ENCODE results near the gene RAD9A.
"Not testable (repeated sequence)": the region's sequence is repeated elsewhere in the genome, so short reads cannot be mapped to it uniquely, and the experiment has no call there.

RAD9A gene

GRCh38 chr11:67420646-67421429 is 29.1 kb downstream of the RAD9A start:
- TF ChIP-seq, protein P1, sequence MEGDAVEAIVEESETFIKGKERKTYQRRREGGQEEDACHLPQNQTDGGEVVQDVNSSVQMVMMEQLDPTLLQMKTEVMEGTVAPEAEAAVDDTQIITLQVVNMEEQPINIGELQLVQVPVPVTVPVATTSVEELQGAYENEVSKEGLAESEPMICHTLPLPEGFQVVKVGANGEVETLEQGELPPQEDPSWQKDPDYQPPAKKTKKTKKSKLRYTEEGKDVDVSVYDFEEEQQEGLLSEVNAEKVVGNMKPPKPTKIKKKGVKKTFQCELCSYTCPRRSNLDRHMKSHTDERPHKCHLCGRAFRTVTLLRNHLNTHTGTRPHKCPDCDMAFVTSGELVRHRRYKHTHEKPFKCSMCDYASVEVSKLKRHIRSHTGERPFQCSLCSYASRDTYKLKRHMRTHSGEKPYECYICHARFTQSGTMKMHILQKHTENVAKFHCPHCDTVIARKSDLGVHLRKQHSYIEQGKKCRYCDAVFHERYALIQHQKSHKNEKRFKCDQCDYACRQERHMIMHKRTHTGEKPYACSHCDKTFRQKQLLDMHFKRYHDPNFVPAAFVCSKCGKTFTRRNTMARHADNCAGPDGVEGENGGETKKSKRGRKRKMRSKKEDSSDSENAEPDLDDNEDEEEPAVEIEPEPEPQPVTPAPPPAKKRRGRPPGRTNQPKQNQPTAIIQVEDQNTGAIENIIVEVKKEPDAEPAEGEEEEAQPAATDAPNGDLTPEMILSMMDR (IDR thresholded peaks at IDR 0.05; ENCODE audit: low read depth, low read length) = no peak
- TF ChIP-seq MYC (IDR thresholded peaks at IDR 0.05; ENCODE audit: low read depth, low read length) (peak; percentile 93), POLR2A (IDR thresholded peaks at IDR 0.05; ENCODE audit: extremely low read depth, insufficient read length) (peak; percentile 85)
- TF ChIP-seq, protein P2, sequence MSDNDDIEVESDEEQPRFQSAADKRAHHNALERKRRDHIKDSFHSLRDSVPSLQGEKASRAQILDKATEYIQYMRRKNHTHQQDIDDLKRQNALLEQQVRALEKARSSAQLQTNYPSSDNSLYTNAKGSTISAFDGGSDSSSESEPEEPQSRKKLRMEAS (IDR thresholded peaks at IDR 0.05; ENCODE audit: low read depth, low read length) = peak; percentile 72
- H3K4me3 ChIP-seq (ENCODE audit: low read depth, low read length) = peak overlapping the region; percentile 55
- DNase-seq (ENCODE audit: low read depth) = peak; percentile 97

DNA sequence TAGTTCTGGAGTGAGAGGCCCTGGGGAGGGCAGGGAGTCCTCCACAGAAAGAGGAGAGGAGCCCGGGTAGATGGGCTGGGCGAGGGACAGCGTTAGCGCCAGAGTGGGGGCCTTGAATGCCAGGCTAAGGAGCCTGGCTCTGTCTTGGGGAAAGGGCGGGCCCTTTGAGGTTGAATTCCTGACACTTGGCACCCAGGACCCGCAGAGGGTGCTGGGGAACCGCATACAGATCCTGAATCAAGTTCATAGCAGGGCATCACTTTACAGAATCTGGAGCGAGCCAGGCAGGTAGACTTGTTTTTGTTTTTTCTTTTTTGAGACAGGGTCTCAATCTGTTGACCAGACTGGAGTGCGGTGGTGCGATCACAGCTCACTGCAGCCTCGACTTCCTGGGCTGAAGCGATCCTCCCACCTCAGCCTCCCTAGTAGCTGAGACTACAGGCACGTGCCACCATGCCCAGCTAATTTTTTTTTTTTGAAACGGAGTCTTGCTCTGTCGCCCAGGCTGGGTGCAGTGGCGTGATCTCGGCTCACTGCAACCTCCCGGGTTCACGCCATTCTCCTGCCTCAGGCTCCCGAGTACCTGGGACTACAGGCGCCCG is 29.7 kb downstream of the RAD9A start:
- TF ChIP-seq, protein P1 (IDR thresholded peaks at IDR 0.05; ENCODE audit: low read depth, low read length) = no peak
- TF ChIP-seq POLR2A (IDR thresholded peaks at IDR 0.05; ENCODE audit: extremely low read depth, insufficient read length) (no peak), MYC (IDR thresholded peaks at IDR 0.05; ENCODE audit: low read depth, low read length) (no peak)
- TF ChIP-seq, protein P2 (IDR thresholded peaks at IDR 0.05; ENCODE audit: low read depth, low read length) = no peak
- no peak for DNase-seq (ENCODE audit: low read depth)
- H3K4me3 ChIP-seq (ENCODE audit: low read depth, low read length) = no peak overlapping the region

DNA sequence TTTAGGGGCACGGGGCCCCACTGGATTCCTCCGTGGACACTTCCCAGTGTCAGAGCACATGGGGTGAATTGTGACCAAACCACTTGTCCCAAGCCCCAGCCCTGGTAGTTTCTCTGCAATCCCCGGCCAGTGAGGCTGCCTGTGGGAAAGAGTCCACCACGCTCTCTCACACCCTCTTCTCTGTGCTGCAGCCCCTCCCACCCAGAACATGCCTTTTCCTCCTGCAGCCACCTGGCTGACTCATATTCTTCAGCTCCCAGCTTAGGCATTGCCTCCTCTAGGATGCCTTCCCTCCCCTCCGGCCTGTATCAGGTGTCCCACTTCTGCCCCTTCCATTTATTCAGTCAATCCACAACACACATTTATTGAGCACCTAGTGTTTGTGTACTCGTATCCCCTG is 31.1 kb downstream of the RAD9A start:
- H3K4me3 ChIP-seq (ENCODE audit: low read depth, low read length) = no peak overlapping the region
- TF ChIP-seq POLR2A (IDR thresholded peaks at IDR 0.05; ENCODE audit: extremely low read depth, insufficient read length) (no peak), MYC (IDR thresholded peaks at IDR 0.05; ENCODE audit: low read depth, low read length) (no peak)
- TF ChIP-seq, protein P2 (IDR thresholded peaks at IDR 0.05; ENCODE audit: low read depth, low read length) = no peak
- DNase-seq (ENCODE audit: low read depth) = no peak

- TF ChIP-seq, protein P1 (IDR thresholded peaks at IDR 0.05; ENCODE audit: low read depth, low read length) = no peak
- TF ChIP-seq MYC (IDR thresholded peaks at IDR 0.05; ENCODE audit: low read depth, low read length) = no peak
- H3K4me3 ChIP-seq (ENCODE audit: low read depth, low read length) = no peak overlapping the region
- no peak for DNase-seq (ENCODE audit: low read depth)
Measured at GRCh38 chr11:67423466-67423865, 31.7 kb downstream of the RAD9A start.

GRCh38 chr11:67423891-67424613 is 32.3 kb downstream of the RAD9A start:
- TF ChIP-seq, protein P1 (IDR thresholded peaks at IDR 0.05; ENCODE audit: low read depth, low read length) = no peak
- TF ChIP-seq MYC (IDR thresholded peaks at IDR 0.05; ENCODE audit: low read depth, low read length) (no peak), POLR2A (IDR thresholded peaks at IDR 0.05; ENCODE audit: extremely low read depth, insufficient read length) (no peak)
- TF ChIP-seq, protein P2 (IDR thresholded peaks at IDR 0.05; ENCODE audit: low read depth, low read length) = no peak
- no peak for DNase-seq (ENCODE audit: low read depth)
- H3K4me3 ChIP-seq (ENCODE audit: low read depth, low read length) = no peak overlapping the region

DNA sequence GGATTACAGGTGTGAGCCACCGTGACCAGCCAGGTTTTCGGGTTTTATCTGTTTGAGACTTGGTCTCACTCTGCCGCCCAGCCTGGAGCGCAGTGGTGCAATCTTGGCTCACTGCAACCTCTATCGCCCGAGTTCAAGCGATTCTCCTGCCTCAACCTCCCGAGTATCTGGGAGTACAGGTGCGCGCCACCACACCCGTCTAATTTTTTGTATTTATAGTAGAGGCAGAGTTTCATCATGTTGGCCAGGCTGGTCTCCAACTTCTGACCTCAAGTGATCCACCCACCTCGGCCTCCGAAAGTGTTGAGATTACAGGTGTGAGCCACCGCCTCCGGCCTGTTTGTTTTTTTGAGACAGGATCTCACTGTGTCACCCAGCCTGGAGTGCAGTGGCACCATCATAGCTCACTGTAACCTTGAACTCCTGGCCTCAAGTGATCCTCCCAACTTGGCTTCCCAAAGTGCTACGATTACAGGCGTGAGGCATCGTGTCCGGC is 35.6 kb downstream of the RAD9A start:
- peak overlapping the region; percentile 81 for H3K4me3 ChIP-seq (ENCODE audit: low read depth, low read length)
- not testable (repeated sequence) for DNase-seq (ENCODE audit: low read depth)

Data from NB4 (cell line).